Stromal cell of bone marrow (primary cell): ENCODE results near the gene GTF2I.
"Not testable (repeated sequence)": the region's sequence is repeated elsewhere in the genome, so short reads cannot be mapped to it uniquely, and the experiment has no call there.

Experiments
- DNase-seq: peaks from one replicate; pipeline ENCODE4 v3.0.0-alpha.2; 2012; ENCODE audit warnings: low read depth

The GTF2I gene

DNA sequence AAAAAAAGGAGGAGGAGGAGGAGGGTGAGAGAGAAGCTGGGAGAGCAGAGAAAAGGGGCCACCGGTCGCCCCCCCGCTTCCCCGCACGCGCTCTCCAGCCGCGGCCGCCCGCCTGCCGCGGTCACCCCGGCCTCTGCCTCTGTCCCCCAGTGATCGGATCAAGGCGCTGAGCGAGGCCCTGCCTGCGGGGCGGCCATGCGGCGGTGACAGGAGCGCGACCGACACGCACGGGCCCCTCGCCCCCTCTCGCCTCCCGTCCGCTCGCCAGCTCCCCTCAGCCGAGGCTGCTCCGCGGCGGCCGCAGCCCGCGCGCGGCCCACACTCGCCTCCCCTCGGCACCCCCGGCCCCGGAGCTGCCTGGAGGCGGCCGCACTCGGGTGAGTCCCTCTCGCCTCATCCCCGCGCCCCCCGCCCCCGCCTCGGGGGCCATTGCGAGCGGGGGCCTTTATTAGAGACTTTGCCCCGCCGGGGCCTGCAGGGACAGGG is at the start of gene GTF2I:
TSS of gene GTF2I (plus strand) at position 27 of the 486 bp plus-strand sequence. CDS start 31,411 bp downstream, outside the sequence.
- no peak for DNase-seq

DNA sequence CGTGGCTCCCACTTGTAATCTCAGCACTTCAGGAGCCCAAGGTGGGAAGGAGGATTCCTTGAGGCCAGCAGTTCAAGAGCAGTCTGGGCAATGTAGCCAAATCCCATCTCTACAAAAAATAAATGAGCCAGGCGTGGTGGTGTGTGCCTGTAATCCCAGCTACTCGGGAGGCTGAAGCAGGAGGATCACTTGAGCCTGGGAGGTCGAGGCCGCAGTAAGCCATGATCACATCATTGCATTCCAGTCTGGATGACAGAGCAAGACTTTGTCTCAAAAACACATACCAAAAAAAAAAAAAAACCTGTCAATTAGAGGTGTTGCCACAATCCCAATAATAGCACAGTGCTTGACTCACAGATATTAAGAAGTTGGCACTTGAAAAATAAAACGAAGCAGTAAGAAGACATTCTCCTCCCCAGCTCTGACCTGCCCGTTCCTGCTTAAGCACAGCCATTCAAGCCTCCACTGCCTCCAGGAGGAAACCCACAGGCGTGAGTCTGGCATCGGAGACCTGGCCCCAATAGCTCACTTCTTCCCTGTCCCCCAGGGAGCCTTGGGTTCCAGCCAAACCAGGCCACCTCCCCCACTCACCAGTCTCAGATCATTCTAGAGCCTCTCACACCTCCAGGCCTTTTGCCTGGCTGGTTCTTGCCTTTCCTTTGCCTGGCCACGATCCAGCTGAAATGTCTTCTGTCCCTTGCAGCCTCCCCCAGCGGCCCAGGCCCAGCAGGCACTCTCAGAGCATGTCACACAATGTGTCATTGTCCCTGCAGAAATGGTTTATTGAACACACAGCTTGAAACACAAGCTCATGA is 45.3 kb upstream of the GTF2I start:
- no peak for DNase-seq

DNA sequence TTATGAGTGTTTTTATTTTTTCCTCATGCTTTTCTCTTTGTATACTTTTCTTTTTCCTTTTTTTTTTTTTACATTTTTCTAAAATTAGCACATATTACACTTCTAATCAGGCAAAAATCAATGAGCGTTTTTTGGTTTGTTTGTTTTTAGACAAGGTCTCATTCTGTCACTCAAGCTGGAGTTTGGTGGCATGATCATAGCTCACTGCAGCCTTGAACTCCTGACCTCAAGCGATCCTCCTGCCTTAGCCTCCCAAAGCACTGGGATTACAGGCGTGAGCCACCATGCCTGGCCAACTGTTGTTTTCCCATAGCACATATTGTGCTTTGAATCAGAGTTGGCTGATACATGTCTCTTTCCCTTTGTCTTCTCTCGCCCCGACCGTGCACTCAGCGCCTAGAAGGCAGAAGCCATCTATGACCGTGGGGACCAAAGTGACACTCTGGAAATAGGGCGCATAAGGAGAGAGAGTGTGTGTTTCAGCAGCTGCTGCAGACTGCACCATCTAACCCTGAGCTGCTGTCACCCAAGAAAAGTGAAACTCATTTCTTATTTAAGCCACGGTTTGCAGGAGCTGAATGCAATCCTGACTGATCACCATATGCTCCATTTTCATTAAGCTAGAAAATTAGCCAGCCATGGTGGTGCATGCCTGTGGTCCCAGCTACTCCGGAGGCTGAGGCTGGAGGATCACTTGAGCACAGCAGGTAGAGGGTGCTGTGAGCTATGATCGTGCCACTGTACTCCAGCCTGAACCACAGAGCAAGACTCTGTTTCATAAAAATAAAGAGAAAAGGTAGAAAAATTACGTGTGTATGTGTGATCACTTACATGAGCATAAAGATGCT is 41.4 kb upstream of the GTF2I start:
- DNase-seq = no peak

DNA sequence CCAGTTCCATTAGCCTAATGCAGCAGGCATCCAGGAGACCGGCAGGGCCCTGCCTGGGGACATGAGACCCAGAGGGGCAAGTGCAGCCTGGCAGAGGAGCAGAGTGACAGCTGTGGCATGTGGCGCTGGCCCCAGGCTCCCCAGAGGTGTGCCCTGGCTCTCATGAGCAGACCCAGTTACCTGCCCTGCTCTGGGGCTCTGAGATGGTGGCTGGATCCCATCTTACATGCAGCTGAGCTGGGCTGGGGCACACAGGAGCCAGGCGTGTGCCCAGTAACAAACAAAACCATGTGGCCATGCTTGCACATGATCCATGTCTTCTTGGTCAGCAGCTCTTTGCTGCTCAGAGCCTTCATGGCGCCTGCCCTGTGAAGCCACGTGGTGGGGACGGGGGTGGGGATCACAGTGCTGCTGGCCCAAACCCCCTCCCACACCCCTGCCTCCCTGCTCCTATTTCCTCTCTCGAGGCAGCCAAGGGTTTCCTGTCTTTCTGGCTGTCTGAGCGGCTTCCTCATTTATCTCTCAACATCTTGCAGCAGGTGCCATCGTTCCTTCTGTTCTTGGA is 40.3 kb upstream of the GTF2I start:
- no peak for DNase-seq

DNA sequence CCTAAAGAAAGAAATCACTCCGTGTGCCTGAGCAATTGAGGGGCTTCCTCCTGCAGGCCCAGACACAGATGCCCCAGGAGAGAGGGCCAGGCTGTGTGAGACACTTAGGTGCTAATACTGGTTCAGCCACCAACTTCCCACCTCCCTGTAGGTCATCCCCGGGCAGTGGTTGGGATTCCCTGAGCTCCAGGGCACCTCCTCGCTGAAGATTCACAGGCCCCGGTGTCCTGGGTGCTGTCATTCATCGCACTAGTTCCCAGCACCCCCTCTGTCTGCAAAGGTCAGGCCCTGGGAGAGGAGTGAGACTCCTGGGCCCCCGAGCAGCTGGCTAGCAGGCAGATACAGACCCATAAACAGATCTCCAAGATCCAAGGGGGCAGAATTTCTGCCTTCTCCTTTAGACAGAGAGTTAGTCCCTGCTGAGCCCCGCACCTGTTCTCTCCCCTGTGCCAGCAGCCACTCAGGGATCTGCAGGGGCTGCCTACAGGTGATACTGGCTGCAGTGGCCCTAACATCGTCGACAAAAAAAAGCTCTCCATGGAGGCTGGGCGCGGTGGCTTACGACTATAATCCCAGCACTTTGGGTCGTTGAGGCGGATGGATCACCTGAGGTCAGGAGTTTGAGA is 38.2 kb upstream of the GTF2I start:
- no peak for DNase-seq

DNA sequence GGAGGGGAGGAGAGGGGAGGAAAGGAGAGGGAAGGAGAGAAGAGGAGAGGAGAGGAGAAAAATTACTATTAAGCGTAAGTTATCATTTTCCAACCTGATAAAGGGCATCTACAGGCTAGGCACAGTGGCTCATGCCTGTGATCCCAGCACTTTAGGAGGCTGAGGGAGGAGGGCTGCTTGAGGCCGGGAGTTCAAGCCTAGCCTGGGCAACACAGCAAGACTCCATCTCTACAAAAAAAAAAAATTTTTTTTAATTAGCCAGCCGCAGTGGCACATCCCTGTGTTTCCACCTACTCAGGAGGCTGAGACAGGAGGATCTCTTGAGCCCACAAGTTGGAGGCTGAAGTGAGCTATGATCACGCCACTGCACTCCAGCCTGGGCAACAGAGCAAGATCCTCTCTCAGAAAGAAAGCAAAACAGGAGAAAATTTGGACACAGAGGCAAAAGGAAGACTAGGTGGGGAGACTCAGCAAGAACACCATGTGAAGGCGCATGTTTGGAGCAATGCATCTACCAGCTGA is 35.2 kb upstream of the GTF2I start:
- no peak for DNase-seq

DNA sequence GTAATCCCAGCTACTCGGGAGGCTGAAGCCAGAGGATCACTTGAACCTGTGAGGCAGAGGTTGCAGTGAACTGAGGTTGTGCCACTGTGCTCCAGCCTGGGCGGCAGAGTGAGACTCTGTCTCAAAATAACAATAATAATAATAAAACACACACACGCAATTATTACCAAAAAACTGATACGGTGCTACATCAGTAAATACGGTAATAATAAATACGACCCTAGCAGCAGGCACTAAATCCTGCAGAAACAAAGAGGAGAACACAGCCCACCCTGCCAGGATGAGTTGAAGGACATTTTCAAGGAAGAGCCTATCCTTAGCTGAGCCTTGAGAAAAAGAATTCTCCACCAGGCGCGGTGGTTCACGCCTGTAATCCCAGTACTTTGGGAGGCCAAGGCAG is 34.4 kb upstream of the GTF2I start:
- DNase-seq = no peak

DNA sequence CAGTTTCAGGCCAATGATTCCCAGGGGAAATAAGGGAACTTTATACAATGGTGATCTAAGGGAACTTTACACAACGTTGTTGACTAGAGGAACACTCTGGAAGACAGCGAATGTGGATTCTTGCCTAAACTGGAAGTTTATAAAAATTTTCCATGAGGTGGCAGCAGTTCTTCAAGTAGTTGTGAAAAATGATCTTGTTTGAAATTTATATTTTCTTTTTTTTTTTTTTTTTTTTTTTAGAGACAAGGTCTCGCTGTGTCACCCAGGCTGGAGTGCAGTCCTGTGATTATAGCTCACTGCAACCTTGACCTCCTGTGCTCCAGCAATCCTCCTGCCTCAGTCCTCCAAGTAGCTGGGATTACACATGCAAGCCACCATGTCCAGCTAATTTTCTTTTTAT is 32.1 kb upstream of the GTF2I start:
- DNase-seq = peak; percentile 73

DNA sequence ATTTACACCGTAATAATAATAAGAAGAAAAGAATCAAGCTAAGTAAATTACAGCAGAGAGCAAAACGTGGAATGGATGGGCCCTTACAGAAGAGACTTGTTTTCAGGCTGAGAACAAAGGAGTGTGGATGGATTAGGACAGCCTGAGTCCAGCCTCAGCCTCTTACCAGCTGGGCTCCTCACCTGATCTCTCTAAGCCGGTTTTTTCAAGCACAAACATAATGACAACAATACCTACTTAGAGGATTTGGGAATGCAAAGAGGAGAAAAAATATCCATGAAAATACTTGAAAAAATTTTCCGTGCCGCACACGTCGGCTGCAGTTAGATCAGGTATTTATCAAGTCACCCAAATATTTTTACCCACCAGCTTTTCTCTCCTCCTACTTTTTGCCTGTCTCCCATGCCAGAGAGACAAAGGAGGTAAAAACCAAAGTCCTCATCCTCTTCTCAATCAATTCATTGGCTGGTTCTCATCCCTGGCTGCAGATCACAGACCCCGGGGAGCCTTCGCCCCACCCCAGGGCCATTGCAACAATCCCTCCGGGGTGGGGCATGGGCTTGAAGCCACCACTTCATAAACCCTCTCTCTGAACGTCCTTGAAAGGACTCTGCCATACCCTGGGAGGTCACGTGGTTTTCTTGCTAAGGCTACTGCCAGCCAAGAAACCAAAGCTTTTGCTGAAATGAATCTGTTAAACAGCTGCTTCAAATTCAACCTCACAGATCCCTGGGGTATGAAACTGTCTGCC is 29.7 kb upstream of the GTF2I start:
- DNase-seq = peak; percentile 70

DNA sequence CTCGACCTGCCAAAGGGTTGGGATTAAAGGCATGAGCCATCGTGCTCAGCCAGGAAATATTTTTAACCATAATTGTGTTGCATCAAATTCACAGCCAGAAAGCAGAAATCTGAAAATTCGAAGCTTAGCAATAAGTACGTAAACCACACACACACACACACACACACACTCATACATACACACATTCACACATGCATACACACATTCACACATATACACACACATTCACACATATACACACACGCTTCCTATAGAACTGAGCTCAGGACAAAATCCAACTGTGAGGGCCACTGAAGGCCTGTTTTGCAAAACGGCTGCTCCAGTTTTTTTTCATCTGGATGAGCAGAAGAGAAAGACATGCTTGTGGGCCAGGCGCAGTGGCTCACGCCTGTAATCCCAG is 25.0 kb upstream of the GTF2I start:
- no peak for DNase-seq

DNA sequence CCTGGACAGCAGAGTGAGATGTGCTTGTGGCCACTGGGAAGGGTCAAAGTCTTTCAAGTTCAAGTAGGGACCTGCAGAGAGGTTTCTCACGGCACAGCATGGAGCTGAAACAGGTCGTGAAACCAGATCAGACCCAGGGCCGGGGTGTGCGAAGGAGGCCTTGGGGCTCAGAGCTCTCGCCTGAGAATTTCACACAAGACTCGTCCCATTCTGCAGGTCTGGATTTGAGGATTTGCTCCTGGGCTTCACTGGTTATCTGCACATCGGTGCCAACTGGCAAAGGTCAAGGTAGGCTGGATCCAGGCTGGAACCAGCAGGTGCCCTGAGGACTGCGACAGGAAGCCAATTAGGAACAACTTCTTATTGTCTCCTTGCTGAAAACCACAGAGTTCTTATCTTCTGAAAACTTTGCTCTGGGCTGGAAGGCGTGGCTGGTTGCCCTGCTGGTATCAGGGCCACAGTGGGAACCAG is 24.0 kb upstream of the GTF2I start:
- DNase-seq = no peak

DNA sequence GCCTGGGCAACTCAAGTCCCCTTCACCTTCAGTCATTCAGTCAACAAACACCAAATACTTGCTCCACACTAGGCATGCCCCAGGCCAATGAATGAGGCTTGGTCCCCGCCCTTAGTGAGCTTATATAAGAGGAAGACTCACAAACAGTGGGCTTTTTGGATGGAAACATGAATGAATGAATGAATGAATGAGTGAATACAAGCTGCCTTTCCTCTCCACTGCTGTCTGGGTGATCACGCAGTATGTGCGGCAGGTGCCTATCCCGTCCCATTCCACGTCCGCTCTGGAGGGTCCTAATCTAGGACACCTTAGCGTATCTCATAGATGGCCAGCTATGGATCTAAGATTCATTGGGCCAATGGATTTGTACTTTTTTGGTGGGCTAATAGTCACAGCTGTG is 19.8 kb upstream of the GTF2I start:
- DNase-seq = no peak

DNA sequence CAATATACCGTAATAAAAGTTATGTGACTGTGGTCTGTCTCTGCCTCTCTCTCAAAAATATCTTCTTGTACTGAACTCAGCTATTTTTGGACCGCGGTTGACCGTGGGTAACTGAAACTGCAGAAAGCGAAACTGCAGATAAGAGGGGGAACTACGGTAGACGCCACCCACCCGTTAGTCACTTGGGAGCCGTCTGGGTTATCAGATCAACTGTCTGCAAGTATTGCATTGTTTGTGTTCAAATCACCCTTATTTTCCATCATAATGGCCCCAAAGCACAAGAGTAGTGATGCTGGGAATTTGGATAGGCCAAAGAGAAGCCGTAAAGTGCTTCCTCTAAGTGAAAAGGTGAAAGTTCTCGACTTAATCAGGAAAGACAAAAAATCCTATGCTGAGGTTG is 7.5 kb upstream of the GTF2I start:
- not testable (repeated sequence) for DNase-seq

DNA sequence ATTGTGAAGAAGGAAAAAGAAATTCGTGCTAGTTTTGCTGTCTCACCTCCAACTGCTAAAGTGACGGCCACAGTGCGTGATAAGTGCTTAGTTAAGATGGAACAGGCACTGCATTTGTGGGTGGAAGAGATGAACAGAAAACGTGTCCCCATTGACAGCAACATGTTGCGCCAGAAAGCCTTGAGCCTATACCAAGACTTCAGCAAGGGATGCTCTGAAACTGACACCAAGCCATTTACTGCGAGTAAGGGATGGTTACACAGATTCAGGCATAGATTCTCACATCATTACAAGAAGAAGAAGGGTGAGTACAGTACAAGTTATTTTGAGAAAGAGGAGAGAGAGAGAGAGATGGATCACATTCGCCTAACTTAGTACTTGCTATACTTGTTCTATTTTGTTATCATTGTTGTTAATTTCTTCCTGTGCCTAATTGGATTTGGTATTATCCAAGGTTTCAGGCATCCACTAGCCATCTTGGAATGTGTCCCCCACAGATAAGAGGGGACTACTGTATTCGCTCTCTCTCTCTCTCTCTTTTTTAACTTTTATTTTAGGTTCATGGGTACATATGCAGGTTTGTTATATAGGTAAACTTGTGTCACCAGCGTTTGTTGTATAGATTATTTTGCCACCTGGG is 6.9 kb upstream of the GTF2I start:
- DNase-seq = not testable (repeated sequence)

DNA sequence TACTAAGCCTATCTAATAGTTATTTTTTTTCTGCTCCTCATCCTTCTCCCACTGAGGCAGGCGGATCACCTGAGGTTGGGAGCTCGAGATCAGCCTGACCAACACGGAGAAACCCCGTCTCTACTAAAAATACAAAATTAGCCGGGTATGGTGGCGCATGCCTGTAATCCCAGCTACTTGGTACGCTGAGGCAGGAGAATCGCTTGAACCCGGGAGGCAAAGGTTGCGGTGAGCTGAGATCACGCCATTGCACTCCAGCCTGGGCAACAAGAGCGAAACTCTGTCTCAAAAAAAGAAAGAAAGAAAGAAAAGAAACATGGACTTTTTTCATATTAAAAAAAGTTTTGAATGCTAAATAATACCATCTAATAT is 6.4 kb upstream of the GTF2I start:
- DNase-seq = not testable (repeated sequence)

DNA sequence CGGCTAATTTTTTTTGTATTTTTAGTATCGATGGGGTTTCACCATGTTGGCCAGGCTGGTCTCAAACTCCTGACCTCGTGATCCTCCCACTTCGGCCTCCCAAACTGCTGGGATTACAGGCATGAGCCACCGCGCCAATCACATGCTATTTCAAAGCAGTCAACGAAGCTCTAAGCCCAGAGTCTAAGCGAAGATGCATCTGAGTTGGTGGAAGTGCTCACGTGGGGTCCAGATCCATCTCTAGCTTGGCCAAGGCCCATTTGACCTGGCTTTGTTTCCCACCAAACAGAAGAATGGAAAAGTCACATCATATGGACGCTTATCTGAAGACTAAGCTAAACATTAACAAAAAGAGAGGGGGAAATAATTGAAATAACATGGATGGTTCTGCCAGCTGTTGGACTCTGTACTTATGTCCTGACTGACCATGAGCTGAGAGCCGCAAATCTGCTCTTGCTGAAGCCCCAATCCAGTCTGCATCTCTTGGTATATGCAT is 3.8 kb upstream of the GTF2I start:
- no peak for DNase-seq

DNA sequence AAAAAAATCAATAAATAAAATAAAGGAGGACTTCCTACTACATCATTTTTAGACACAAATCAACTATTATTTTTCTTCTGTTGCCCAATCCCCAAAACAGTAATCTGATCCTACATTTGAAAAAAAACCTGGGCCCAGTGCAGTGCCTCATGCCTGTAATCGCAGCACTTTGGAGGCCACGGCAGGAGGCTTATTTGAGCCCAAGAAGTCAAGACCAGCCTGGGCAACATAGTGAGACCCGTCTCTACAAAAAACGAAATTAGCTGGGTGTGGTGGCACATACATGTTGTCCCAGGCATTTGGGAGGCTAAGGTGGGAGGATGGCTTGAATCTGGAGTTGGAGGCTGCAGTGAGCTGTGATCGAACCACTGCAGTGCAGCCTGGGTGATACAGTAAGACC is 2.7 kb upstream of the GTF2I start:
- DNase-seq = no peak

DNA sequence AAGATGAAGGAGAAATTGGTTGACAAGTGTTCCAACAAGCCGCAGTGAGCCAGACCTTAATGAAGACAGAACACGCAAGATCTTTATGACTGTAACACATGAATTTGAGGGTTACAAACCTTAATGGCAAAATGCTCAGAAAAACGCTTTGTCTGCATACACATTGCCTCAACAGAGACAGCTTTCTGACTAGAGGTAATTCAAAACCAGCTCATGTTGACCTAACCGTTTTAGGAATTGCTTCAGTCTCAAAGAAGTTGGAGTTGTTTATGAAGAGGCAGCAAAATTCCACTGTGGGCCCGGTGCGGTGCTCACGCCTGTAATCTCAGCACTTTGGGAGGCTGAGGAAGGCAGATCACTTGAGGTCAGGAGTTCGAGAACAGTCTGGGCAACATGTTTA is 2.2 kb upstream of the GTF2I start:
- DNase-seq = no peak

DNA sequence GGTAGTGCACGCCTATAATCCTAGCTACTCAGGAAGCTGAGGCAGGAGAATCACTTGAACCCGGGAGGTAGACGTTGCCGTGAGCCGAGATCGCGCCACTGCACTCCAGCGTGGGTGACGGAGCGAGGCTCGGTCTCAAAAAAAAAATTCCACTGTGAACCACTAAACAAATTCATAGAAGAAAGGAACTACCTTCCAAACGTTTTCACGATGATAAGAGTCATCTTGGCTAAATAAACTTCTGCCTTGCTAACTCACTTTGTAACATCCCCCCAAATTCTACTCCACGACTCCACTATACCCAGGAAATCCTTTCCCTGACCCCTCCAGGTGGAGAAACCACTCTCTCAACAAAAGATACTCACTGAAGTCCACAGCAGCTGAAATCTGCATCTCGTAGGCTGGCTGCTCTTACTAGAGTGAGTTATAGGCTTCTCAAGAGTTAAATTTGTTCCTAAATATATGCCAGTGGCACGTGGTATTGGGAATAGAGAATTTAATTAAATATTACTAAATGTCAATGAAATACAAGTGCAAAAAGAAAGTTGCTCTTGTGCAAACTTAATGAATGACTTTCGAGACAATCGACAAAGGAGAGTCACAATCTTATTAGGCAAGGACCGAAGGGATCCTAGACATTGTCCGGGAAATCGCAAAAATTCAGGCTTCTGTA is 1.6 kb upstream of the GTF2I start:
- DNase-seq = no peak

DNA sequence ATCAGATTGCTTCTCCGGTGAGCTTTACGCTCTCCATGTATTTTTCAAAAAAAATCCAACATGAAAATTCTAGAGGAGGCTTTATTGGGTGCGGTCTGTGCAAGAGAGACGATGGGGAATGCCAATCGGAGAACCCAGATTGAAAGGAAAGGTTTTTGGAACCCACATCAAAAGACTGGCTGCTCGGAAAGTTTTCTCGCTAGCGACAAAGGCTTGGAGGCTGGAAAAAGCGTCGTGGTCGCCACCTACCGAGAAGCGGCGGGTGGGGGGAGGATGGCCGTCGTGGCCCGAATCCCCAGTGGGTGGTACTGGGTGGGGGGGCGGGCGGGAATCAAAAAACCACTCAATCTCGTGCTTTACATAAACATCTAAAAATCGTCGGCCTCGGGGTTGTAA is 1.1 kb upstream of the GTF2I start:
- no peak for DNase-seq
